ENCODE data around the gene NFATC4. TPM values are rescaled to one million over a fixed set of nuclear protein-coding genes. Genes with fewer than 3 reads are reported as not detected.
"Not testable (repeated sequence)": the region's sequence is repeated elsewhere in the genome, so short reads cannot be mapped to it uniquely, and the experiment has no call there.

NFATC4 gene
- total RNA-seq, 2 experiments from 2014 or later, result not detected

- H3K4me3 ChIP-seq (ENCODE audit: low read length), result no peak overlapping the region
- Mint-ChIP-seq H3K27me3 (peaks cover 14% of the 10 kb centered on the region), H3K4me1 (ENCODE audit: low read depth) (peaks cover 22% of the 10 kb centered on the region), H3K4me3 (no peak overlapping the region), H3K9me3 (no peaks in the 10 kb centered on the region), H3K36me3 (ENCODE audit: low read depth) (no peaks in the 10 kb centered on the region), H3K27ac (no peak overlapping the region)
- POLR2A ChIA-PET, result no interaction called here
- H3K9me3 ChIP-seq (ENCODE audit: control insufficient read depth in 1 of 2, insufficient read depth in 1 of 2, low read length in 2 of 2), result peaks cover 0 to 4% of the 10 kb centered on the region in 2 experiments
- ATAC-seq (ENCODE audit: poor library complexity), result no peak
- H3K36me3 ChIP-seq (ENCODE audit: insufficient read depth, low read length), result no peaks in the 10 kb centered on the region
- intact Hi-C loops (cut with DNase I, micrococcal nuclease), result no loop called here
- no peaks in the 10 kb centered on the region for H3K27me3 ChIP-seq (ENCODE audit: control insufficient read depth in 1 of 2, insufficient read depth in 2 of 2, low read length in 2 of 2)
- no peak for TF ChIP-seq CTCF (IDR thresholded peaks at IDR 0.05)
- CTCF ChIA-PET, result no interaction called here
- H3K4me1 ChIP-seq (ENCODE audit: insufficient read depth, low read length), result peaks cover 33% of the 10 kb centered on the region
- no peak for DNase-seq
- no peak overlapping the region for H3K27ac ChIP-seq (ENCODE audit: low read depth in 1 of 2, low read length in 2 of 2)
These were observed 42.0 kb upstream of the NFATC4 start for GRCh38 chr14:24325963-24326362.

GRCh38 chr14:24327303-24327702 is 40.7 kb upstream of the NFATC4 start:
- H3K27me3 Mint-ChIP-seq, result peaks cover 22% of the 10 kb centered on the region
- ChIA-PET CTCF (interaction anchor here (0.6 to 3.6 kb wide), 4 partner anchors 17 to 109 kb away, joined by 3 to 11 read pairs (median 5); partner anchors contain the start of genes LTB4R and LTB4R2), POLR2A (no interaction called here)
- DNase-seq, result no peak
- Histone ChIP-seq H3K36me3 (ENCODE audit: insufficient read depth, low read length) (no peaks in the 10 kb centered on the region), H3K27me3 (ENCODE audit: control insufficient read depth in 1 of 2, insufficient read depth in 2 of 2, low read length in 2 of 2) (peaks cover 0 to under 1% of the 10 kb centered on the region in 2 experiments), H3K27ac (ENCODE audit: low read depth in 1 of 2, low read length in 2 of 2) (no peak overlapping the region), H3K4me1 (ENCODE audit: insufficient read depth, low read length) (peaks cover 46% of the 10 kb centered on the region), H3K4me3 (ENCODE audit: low read length) (no peak overlapping the region), H3K9me3 (ENCODE audit: control insufficient read depth in 1 of 2, insufficient read depth in 1 of 2, low read length in 2 of 2) (peaks cover 0 to 4% of the 10 kb centered on the region in 2 experiments)
- H3K27ac Mint-ChIP-seq, result no peak overlapping the region
- no peak overlapping the region for H3K4me3 Mint-ChIP-seq
- TF ChIP-seq CTCF (IDR thresholded peaks at IDR 0.05), result no peak
- no peak for ATAC-seq (ENCODE audit: poor library complexity)
- intact Hi-C loops (cut with DNase I, micrococcal nuclease), result no loop called here
- H3K4me1 Mint-ChIP-seq (ENCODE audit: low read depth), result peaks cover 34% of the 10 kb centered on the region
- H3K9me3 Mint-ChIP-seq, result no peaks in the 10 kb centered on the region
- no peaks in the 10 kb centered on the region for H3K36me3 Mint-ChIP-seq (ENCODE audit: low read depth)

- DNase-seq, result peak in 2 of 14 experiments; percentile 8 to 37
- H3K9me3 Mint-ChIP-seq; intact Hi-C loops (cut with DNase I, micrococcal nuclease): not testable (repeated sequence)
These were observed 40.1 kb upstream of the NFATC4 start for GRCh38 chr14:24327914-24328313.

More at GRCh38 chr14:24327914-24328313, 40.1 kb upstream of the NFATC4 start:
- H3K27me3 Mint-ChIP-seq, result peaks cover 25% of the 10 kb centered on the region
- H3K36me3 ChIP-seq (ENCODE audit: insufficient read depth, low read length); H3K27ac Mint-ChIP-seq; H3K36me3 Mint-ChIP-seq (ENCODE audit: low read depth); ATAC-seq (ENCODE audit: poor library complexity); H3K9me3 ChIP-seq (ENCODE audit: control insufficient read depth in 1 of 2, insufficient read depth in 1 of 2, low read length in 2 of 2); H3K27me3 ChIP-seq (ENCODE audit: control insufficient read depth in 1 of 2, insufficient read depth in 2 of 2, low read length in 2 of 2); POLR2A ChIA-PET; H3K4me3 Mint-ChIP-seq; H3K4me3 ChIP-seq (ENCODE audit: low read length); H3K27ac ChIP-seq (ENCODE audit: low read depth in 1 of 2, low read length in 2 of 2): not testable (repeated sequence)
- peaks cover 38% of the 10 kb centered on the region for H3K4me1 Mint-ChIP-seq (ENCODE audit: low read depth)
- TF ChIP-seq CTCF (IDR thresholded peaks at IDR 0.05), result peak; percentile 45
- CTCF ChIA-PET, result interaction anchor here (1.4 to 3.6 kb wide), 4 partner anchors 16 to 109 kb away, joined by 4 to 11 read pairs (median 6); partner anchors contain the start of genes LTB4R and LTB4R2
- H3K4me1 ChIP-seq (ENCODE audit: insufficient read depth, low read length), result peaks cover 52% of the 10 kb centered on the region

Data from CD4-positive, alpha-beta T cell (primary cell).